ENCODE measurements around the gene HLA-DQB1.
"Not testable (repeated sequence)": the region's sequence is repeated elsewhere in the genome, so short reads cannot be mapped to it uniquely, and the experiment has no call there.

Gene HLA-DQB1

GRCh38 chr6:32666420-32667300 is at the start of gene HLA-DQB1:
Gene HLA-DQB1 (minus strand): TSS chr6:32666657. CDS start chr6:32666607, 50 bp downstream.
- Histone ChIP-seq H3K27me3 (ENCODE audit: control insufficient read depth, insufficient read depth, low read length) (peaks cover 30% of the 10 kb centered on the region), H3K9ac (ENCODE audit: low read depth, low read length) (no peak within 1 kb of the TSS), H3K4me3 (ENCODE audit: low read depth, low read length) (peak within 1 kb of the TSS; percentile 77), H3K27ac (ENCODE audit: low read depth, low read length) (no peak within 1 kb of the TSS), H3K4me1 (ENCODE audit: control insufficient read depth, insufficient read depth, low read length) (peaks cover 10% of the 10 kb centered on the region), H3K36me3 (ENCODE audit: control insufficient read depth, insufficient read depth, low read length) (0 out of 2 replicates have a peak, but pooled peaks cover 4% of the 10 kb centered on the region), H3K9me3 (ENCODE audit: control insufficient read depth, insufficient read depth, low read length) (no peaks in the 10 kb centered on the region; the same call in 1 of the 2 replicates)

DNA sequence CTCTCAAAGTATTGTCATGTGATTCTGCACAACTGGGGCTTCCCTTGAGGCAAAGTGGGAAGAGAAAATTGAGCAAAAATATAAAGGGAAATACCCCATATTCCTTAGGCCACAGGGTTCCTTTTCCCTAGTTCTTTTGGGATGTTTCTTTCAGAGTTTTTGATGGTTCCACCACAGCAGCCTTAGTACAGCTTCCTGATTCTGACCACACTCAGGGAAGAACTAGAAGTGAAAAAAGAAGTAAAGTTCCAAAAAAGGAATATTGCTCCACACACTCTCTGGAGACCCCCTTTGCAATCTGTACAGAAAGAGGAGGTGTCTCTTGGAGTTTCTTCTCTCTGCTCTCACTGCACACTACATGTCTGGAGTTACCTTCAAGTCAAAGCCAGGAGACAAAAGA is 46.8 kb upstream of the HLA-DQB1 start:
- H3K9ac ChIP-seq (ENCODE audit: low read depth, low read length) = no peak overlapping the region
- H3K4me1 ChIP-seq (ENCODE audit: control insufficient read depth, insufficient read depth, low read length) = no peaks in the 10 kb centered on the region
- H3K9me3 ChIP-seq (ENCODE audit: control insufficient read depth, insufficient read depth, low read length) = no peaks in the 10 kb centered on the region
- H3K27ac ChIP-seq (ENCODE audit: low read depth, low read length) = no peak overlapping the region
- H3K36me3 ChIP-seq (ENCODE audit: control insufficient read depth, insufficient read depth, low read length) = no peaks in the 10 kb centered on the region
- H3K4me3 ChIP-seq (ENCODE audit: low read depth, low read length) = no peak overlapping the region
- H3K27me3 ChIP-seq (ENCODE audit: control insufficient read depth, insufficient read depth, low read length) = no peaks in the 10 kb centered on the region

DNA sequence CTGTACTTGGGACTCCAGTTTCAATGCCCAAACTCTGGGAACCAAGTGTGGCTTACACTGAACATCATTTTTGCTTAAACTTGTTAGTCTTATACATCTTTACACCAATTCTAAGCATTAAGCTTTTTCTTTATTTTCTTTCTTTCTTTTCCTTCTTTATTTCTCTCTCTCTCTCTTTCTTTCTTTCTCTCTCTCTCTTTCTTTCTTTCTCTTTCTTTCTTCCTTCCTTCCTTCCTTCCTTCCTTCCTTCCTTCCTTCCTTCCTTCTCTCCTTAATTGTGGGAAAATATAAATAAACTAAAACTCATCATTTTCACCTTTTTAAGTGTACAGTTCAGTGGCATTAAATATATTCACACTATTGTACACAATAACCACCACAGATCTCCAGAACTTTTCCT is 43.2 kb upstream of the HLA-DQB1 start:
- no peak overlapping the region for H3K4me3 ChIP-seq (ENCODE audit: low read depth, low read length)
- H3K9me3 ChIP-seq (ENCODE audit: control insufficient read depth, insufficient read depth, low read length) = no peaks in the 10 kb centered on the region
- no peak overlapping the region for H3K27ac ChIP-seq (ENCODE audit: low read depth, low read length)
- no peak overlapping the region for H3K9ac ChIP-seq (ENCODE audit: low read depth, low read length)
- H3K4me1 ChIP-seq (ENCODE audit: control insufficient read depth, insufficient read depth, low read length) = no peaks in the 10 kb centered on the region
- no peaks in the 10 kb centered on the region for H3K27me3 ChIP-seq (ENCODE audit: control insufficient read depth, insufficient read depth, low read length)
- no peaks in the 10 kb centered on the region for H3K36me3 ChIP-seq (ENCODE audit: control insufficient read depth, insufficient read depth, low read length)

GRCh38 chr6:32705164-32705563 is 38.7 kb upstream of the HLA-DQB1 start:
- H3K9me3 ChIP-seq (ENCODE audit: control insufficient read depth, insufficient read depth, low read length); H3K27me3 ChIP-seq (ENCODE audit: control insufficient read depth, insufficient read depth, low read length); H3K4me1 ChIP-seq (ENCODE audit: control insufficient read depth, insufficient read depth, low read length); H3K27ac ChIP-seq (ENCODE audit: low read depth, low read length); H3K4me3 ChIP-seq (ENCODE audit: low read depth, low read length); H3K36me3 ChIP-seq (ENCODE audit: control insufficient read depth, insufficient read depth, low read length); H3K9ac ChIP-seq (ENCODE audit: low read depth, low read length): not testable (repeated sequence)

- no peak overlapping the region for H3K27ac ChIP-seq (ENCODE audit: low read depth, low read length)
- H3K4me1 ChIP-seq (ENCODE audit: control insufficient read depth, insufficient read depth, low read length) = peaks cover 3% of the 10 kb centered on the region; the same call in 1 of the 2 replicates
- H3K9ac ChIP-seq (ENCODE audit: low read depth, low read length) = no peak overlapping the region
- no peak overlapping the region for H3K4me3 ChIP-seq (ENCODE audit: low read depth, low read length)
- H3K27me3 ChIP-seq (ENCODE audit: control insufficient read depth, insufficient read depth, low read length) = no peaks in the 10 kb centered on the region
- no peaks in the 10 kb centered on the region for H3K36me3 ChIP-seq (ENCODE audit: control insufficient read depth, insufficient read depth, low read length)
- H3K9me3 ChIP-seq (ENCODE audit: control insufficient read depth, insufficient read depth, low read length) = no peaks in the 10 kb centered on the region
Measured at GRCh38 chr6:32703347-32703746, 36.9 kb upstream of the HLA-DQB1 start.

GRCh38 chr6:32700391-32701040 is 34.1 kb upstream of the HLA-DQB1 start:
- H3K9ac ChIP-seq (ENCODE audit: low read depth, low read length) = no peak overlapping the region
- H3K4me3 ChIP-seq (ENCODE audit: low read depth, low read length) = no peak overlapping the region

DNA sequence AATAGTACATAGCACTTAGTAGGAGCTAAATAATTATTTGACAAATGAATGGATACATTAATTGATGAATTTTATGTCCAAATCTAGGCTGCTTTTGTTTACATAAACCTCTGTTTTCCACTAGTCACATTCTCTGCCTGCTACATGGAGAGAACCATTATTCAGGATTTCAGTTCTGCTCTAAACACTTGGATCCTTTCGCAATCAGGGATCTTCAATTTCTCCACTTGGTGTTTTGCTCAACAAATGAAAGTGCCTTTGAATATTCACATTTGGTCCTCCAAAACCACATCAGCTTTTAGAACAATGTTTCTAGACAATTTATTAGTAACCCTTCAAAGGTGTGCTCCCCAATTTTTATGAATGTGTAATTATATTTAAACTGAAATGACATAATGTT is 30.6 kb upstream of the HLA-DQB1 start:
- H3K4me1 ChIP-seq (ENCODE audit: control insufficient read depth, insufficient read depth, low read length) = peaks cover 3% of the 10 kb centered on the region; the same call in 1 of the 2 replicates
- no peak overlapping the region for H3K27ac ChIP-seq (ENCODE audit: low read depth, low read length)
- no peaks in the 10 kb centered on the region for H3K27me3 ChIP-seq (ENCODE audit: control insufficient read depth, insufficient read depth, low read length)
- H3K4me3 ChIP-seq (ENCODE audit: low read depth, low read length) = no peak overlapping the region
- H3K36me3 ChIP-seq (ENCODE audit: control insufficient read depth, insufficient read depth, low read length) = no peaks in the 10 kb centered on the region
- no peaks in the 10 kb centered on the region for H3K9me3 ChIP-seq (ENCODE audit: control insufficient read depth, insufficient read depth, low read length)
- H3K9ac ChIP-seq (ENCODE audit: low read depth, low read length) = no peak overlapping the region

More at GRCh38 chr6:32700391-32701040, 34.1 kb upstream of the HLA-DQB1 start:
- Histone ChIP-seq H3K9me3 (ENCODE audit: control insufficient read depth, insufficient read depth, low read length) (no peaks in the 10 kb centered on the region), H3K27ac (ENCODE audit: low read depth, low read length) (no peak overlapping the region), H3K36me3 (ENCODE audit: control insufficient read depth, insufficient read depth, low read length) (no peaks in the 10 kb centered on the region), H3K27me3 (ENCODE audit: control insufficient read depth, insufficient read depth, low read length) (no peaks in the 10 kb centered on the region), H3K4me1 (ENCODE audit: control insufficient read depth, insufficient read depth, low read length) (peaks cover 3% of the 10 kb centered on the region; the same call in 1 of the 2 replicates)

DNA sequence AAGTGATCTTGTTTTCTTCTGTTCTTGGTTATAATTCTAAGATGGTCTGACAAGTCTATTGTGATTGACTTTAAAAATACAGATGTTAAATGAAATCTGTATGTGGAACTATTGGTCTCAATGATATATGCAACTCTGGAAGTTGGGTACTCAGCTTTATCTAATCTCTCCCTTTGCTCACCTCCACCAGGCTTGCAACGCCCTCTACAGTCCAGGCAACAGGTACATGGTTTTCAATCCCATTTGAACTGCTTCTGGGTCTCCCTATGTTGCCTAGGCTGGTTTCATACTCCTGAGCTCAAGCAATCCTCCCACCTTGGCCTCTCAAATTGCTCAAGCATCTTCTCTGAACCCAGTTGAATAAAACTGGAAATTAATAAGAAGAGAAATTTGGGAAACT is 25.6 kb upstream of the HLA-DQB1 start:
- no peak overlapping the region for H3K4me3 ChIP-seq (ENCODE audit: low read depth, low read length)
- H3K27ac ChIP-seq (ENCODE audit: low read depth, low read length) = no peak overlapping the region
- no peaks in the 10 kb centered on the region for H3K9me3 ChIP-seq (ENCODE audit: control insufficient read depth, insufficient read depth, low read length)
- H3K27me3 ChIP-seq (ENCODE audit: control insufficient read depth, insufficient read depth, low read length) = no peaks in the 10 kb centered on the region
- H3K9ac ChIP-seq (ENCODE audit: low read depth, low read length) = no peak overlapping the region
- no peaks in the 10 kb centered on the region for H3K4me1 ChIP-seq (ENCODE audit: control insufficient read depth, insufficient read depth, low read length)
- no peaks in the 10 kb centered on the region for H3K36me3 ChIP-seq (ENCODE audit: control insufficient read depth, insufficient read depth, low read length)

DNA sequence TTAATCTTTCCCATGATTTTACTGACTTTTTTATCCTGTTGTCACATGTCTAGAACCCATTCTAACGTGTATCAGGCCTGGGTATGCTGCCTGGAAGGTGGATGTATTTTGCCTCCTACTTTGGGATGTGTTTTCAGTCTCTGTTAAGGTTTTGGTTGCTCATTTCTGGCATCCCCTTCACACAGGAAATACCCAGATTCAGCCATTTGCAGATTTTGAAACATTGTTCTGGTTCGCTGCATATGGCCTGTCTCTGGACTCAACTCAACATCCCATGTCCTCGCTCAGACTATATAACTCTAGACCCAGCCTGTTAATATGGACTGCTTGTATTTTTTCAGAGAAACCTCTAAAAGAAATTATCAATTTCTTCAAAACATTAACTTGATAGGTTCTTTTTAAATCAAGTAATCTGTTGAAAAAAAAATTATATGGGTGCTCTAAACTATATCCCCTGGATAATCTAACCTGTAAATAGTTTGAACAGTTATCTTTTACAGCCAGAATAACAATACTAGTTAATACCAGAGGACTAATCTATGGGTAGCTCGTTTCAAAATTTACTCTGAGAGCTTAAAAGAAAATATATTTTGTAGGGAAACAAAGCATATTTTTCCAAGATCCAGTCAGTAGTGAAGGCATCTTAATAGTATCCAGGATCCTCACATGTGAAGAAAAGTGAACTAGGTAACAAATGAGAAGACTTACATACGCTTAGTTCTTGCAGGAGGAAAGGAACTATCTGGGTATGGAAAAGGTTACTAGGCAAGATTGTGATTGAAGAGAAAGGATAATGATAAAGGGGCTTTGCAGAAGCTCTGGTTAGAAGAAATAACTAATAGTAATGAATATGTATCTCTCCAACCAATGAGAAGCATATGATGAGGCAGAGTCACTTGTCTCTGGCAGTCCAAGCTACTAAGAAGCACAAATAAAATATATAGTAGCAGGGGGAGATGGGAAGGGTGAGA is 23.4 kb upstream of the HLA-DQB1 start:
- no peaks in the 10 kb centered on the region for H3K4me1 ChIP-seq (ENCODE audit: control insufficient read depth, insufficient read depth, low read length)
- no peak overlapping the region for H3K4me3 ChIP-seq (ENCODE audit: low read depth, low read length)
- H3K27ac ChIP-seq (ENCODE audit: low read depth, low read length) = no peak overlapping the region

GRCh38 chr6:32685603-32686002 is 19.1 kb upstream of the HLA-DQB1 start:
- H3K9ac ChIP-seq (ENCODE audit: low read depth, low read length) = no peak overlapping the region
- H3K4me3 ChIP-seq (ENCODE audit: low read depth, low read length) = no peak overlapping the region
- H3K27me3 ChIP-seq (ENCODE audit: control insufficient read depth, insufficient read depth, low read length) = no peaks in the 10 kb centered on the region
- no peaks in the 10 kb centered on the region for H3K4me1 ChIP-seq (ENCODE audit: control insufficient read depth, insufficient read depth, low read length)
- H3K9me3 ChIP-seq (ENCODE audit: control insufficient read depth, insufficient read depth, low read length) = no peaks in the 10 kb centered on the region
- H3K27ac ChIP-seq (ENCODE audit: low read depth, low read length) = no peak overlapping the region
- no peaks in the 10 kb centered on the region for H3K36me3 ChIP-seq (ENCODE audit: control insufficient read depth, insufficient read depth, low read length)

More for the DNA sequence above, 23.4 kb upstream of the HLA-DQB1 start:
- no peaks in the 10 kb centered on the region for H3K36me3 ChIP-seq (ENCODE audit: control insufficient read depth, insufficient read depth, low read length)
- no peaks in the 10 kb centered on the region for H3K27me3 ChIP-seq (ENCODE audit: control insufficient read depth, insufficient read depth, low read length)
- no peaks in the 10 kb centered on the region for H3K9me3 ChIP-seq (ENCODE audit: control insufficient read depth, insufficient read depth, low read length)
- no peak overlapping the region for H3K9ac ChIP-seq (ENCODE audit: low read depth, low read length)
